Measurements from ENCODE around the gene NBPF1.
"Not testable (repeated sequence)": the region's sequence is repeated elsewhere in the genome, so short reads cannot be mapped to it uniquely, and the experiment has no call there.

NBPF1 gene

DNA sequence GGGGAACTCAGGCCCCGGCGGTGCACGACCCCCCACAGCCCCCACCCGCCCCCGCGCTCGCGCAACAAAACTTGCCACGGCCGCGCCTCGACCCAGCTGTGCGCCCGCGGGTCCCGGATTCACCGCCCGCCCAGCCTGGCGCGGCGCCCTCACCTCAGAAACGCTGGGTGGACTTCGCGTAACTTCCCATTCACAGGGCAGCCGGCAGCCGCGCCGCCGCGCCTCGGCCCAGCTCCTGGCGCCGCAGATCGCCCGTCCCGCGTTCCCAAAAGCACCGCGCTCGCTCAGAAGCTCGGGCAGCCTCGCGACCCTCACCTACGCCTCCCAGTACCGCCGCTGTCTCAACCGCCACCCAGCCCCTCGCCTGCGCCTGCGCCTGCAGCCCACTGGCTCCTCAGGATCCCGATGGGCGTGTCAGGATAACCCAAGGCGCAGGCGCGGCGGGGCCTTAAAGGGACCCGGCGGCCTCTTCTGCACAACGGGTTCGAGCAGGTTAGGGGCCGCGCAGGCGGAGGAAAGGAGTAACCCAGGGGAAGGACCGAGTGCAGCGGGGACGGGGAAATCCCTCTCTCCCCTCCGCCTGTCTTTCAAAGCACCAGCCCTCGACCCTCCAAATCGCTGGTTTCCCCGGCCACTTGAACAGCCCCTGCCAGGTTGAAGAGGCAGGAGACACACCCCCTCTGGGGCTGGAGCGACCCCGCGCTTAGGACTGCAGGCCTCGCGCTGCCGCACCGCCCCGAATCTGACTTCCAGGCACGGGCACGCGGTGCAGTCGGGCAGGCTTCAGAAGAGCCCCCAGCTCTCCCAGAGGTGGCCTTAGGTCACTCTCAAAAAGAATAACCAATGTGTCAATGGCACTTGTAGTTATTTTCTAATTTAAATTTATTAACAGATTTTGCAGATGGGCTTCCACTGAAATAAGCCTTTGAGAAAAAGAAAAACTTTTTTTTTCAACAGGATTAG, at the start of gene NBPF1:
TSS of gene NBPF1 (minus strand) at position 380 of the 963 bp plus-strand sequence.
- DNase-seq = peak; percentile 90

DNA sequence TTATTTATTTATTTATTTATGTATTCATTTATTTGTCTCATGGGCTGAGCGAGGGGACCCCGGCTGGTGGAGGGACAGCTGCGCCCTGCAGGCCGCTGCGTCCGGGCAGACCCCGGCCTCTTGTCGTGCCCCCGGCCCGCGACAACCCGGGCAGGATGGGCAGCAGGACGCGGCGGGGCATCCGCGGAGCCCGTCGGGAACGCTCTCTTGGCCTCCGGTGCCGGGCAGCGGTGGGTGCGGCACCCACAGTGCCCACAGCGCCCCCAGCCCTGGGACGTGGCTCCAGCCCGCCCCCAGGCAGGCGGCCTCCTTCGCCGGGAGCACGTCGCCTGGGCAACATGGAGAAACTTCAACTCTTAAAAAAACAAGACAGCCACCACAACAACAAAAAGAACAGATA, 44.9 kb upstream of the NBPF1 start:
- DNase-seq = not testable (repeated sequence)

DNA sequence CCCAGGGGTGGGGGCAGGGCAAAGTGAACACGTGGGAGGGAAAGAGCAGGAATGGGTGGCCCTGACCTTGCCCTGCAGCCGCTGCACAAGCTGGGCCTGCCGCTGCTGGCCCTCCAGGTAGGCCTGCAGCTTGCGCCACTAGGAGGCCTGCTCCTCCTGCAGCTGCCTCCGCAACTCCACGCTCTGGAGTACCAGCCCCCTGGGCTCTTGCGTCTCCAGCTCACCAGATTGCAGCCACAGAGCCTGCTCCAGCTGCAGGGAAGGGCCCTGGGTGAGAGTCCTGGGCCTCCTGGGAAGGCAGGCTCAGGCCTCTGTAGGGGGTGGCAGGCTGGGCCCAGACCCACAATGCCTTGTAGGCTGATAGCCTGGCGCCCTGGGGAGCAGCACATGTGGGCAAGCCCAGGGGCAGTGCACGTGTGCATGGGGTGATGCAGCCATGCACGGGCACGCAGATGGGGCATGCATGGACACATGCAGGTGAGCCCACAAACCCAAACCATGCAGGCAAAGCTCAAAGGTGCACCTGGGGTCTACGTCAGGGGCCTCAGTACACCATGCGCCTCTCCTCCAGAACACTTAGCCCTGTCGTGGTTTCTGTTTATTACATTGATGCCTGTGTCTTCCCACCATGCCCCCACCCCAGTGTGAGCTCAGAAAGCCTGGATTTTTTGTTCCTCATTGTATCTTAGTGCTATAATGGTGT, 43.8 kb upstream of the NBPF1 start:
- not testable (repeated sequence) for DNase-seq

DNA sequence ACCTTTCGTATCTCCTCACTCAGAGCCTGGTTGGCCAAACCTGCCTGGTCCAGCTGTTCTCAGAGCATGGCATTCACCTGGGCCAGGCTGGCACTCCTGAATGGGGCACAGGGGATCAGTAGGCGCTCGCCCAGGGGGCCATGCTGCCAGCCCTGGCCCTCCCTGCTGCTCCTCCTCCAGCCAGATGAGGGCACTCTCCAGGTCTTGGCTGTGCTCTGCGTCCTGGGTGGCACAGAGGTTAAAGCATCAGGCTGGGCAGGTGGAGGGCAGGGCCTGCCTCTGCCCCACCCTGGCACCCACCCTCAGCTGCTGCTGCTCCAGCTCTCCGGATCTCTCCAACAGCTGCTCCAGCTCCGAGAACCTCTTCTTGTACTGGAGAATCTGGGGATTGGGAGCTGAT, 43.2 kb upstream of the NBPF1 start:
- DNase-seq = not testable (repeated sequence)

DNA sequence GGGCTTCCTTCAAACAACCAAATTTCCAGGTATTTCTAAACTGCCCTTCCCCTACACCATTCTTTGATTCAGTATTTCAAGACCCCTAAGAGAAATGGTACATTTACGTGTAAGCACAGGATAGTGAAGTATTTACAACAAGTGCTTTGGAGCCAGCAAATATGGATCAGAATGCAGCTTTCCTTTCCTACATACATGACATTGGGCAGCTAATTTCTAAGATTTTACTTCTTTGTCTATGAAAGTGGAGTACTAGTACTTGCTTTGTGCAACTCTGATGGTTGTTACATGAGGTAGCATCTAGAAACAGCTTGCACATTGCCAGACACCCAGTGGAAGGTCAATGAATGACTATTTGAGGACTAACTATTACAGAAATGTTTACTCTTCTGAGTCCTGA, 38.2 kb upstream of the NBPF1 start:
- not testable (repeated sequence) for DNase-seq

DNA sequence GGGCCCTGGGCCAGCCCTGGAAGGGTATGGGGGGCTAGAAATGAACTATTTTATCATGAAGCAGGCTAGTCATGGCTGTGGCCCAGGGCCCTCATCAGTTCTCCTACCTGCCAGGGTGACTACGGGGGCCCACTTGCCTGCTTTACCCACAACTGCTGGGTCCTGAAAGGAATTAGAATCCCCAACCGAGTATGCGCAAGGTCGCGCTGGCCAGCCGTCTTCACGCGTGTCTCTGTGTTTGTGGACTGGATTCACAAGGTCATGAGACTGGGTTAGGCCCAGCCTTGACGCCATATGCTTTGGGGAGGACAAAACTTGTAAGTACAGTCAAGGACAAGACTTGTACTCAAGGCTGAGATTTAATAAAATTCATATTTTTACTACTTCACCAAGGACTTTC, 36.6 kb upstream of the NBPF1 start:
- DNase-seq = not testable (repeated sequence)

DNA sequence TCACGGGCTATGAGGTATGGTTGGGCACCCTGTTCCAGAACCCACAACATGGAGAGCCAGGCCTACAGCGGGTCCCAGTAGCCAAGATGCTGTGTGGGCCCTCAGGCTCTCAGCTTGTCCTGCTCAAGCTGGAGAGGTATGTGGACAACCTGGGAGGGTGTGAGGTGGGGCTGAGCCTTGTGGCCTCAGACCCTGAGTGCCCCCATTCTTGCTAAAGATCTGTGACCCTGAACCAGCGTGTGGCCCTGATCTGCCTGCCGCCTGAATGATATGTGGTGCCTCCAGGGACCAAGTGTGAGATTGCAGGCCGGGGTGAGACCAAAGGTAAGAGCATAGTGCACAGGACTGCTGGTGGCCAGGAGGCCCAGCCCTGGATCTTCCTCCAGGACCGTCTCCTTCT, 36.0 kb upstream of the NBPF1 start:
- DNase-seq = not testable (repeated sequence)

DNA sequence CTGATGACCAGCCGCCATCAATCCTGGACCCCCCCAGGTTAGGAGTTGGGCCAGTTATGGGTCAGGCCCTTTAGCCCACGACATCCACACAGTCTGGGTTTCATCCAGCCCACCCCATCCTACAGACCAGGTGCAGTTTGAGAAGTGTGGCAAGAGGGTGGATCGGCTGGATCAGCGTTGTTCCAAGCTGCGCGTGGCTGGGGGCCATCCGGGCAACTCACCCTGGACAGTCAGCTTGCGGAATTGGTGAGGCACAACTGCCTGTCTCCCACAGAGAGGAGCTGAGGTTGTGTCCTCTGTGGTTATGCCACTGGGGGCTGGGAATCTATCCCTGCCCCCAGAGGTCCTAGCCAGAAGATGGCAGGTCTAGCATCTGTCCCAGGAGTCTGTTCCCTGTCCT, 35.4 kb upstream of the NBPF1 start:
- DNase-seq = not testable (repeated sequence)

DNA sequence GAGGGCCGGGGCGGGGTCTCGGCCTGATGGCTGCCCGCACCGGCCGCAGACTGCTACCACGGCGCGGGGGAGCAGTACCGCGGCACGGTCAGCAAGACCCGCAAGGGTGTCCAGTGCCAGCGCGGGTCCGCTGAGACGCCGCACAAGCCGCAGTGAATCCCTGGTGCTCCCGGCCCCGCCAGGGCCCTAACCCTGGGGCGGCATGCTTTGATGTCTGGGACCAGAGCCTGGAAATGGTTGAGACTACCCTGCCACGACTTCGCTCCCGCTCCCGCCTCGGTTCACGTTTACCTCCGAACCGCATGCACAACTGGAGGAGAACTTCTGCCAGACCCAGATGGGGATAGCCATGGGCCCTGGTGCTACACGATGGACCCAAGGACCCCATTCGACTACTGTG, 34.9 kb upstream of the NBPF1 start:
- DNase-seq = not testable (repeated sequence)

DNA sequence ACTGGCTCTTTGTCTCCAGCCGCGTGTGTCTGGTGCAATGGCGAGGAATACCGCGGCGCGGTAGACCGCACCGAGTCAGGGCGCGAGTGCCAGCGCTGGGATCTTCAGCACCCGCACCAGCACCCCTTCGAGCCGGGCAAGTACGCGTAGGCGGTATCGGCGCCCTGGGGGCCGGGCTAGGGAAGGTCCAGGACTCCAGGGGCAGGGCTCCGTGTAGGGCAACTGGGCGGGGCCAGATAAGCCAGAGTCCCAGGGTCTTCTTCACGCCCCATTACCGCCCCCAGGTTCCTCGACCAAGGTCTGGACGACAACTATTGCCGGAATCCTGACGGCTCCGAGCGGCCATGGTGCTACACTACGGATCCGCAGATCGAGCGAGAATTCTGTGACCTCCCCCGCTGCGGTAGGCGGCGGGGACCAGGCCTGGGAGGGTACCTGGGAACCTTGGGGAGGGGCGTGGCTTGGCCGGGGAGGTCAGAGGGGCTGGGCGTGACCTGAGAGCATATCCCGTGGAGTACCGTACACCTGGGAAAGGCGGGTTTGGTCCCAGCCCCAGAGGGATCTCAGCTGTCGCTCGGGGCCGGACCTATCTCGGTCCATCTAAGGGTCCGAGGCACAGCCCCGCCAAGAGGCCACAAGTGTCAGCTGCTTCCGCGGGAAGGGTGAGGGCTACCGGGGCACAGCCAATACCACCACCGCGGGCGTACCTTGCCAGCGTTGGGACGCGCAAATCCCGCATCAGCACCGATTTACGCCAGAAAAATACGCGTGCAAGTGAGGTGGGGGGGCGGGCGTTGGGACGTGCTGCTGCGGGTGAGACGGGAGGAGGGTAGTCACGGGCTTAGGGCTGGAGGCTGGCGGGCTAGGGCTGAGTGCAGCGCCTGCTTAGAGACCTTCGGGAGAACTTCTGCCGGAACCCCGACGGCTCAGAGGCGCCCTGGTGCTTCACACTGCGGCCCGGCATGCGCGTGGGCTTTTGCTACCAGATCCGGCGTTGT, 34.1 kb upstream of the NBPF1 start:
- not testable (repeated sequence) for DNase-seq

DNA sequence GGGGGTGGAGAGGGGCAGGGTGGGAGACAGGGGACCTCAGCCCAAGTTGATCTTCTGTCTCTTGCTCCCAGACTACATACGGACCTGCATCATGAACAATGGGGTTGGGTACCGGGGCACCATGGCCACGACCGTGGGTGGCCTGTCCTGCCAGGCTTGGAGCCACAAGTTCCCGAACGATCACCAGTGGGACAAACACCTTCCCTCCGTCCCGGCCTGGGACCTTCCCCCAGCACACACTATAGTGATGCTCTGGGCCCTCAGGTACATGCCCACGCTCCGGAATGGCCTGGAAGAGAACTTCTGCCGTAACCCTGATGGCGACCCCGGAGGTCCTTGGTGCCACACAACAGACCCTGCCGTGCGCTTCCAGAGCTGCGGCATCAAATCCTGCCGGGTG, 33.4 kb upstream of the NBPF1 start:
- not testable (repeated sequence) for DNase-seq

DNA sequence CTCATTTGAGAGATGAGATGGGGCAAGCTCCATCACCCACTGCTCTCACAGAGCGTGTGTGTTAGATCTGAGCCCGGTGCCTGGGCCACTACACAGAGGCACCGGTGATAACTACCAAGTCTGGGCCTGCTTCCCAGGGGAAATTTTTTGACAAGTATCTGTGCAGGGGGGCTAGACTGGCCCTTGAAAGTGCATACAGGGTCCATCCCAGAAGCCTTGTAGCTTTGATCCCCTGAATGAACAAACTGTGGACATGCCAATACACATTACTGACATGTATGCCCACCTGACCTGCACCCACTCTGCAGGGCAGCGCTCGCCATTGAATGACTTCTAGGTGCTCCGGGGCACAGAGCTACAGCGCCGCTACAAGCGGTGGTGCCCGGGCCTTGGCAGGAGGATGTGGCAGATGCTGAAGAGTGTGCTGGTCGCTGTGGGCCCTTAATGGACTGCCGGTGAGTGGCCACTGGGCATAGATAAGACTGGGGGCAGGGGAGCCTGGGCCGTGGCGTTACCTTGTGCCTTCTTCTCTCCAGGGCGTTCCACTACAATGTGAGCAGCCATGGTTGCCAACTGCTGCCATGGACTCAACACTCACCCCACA, 32.8 kb upstream of the NBPF1 start:
- not testable (repeated sequence) for DNase-seq

DNA sequence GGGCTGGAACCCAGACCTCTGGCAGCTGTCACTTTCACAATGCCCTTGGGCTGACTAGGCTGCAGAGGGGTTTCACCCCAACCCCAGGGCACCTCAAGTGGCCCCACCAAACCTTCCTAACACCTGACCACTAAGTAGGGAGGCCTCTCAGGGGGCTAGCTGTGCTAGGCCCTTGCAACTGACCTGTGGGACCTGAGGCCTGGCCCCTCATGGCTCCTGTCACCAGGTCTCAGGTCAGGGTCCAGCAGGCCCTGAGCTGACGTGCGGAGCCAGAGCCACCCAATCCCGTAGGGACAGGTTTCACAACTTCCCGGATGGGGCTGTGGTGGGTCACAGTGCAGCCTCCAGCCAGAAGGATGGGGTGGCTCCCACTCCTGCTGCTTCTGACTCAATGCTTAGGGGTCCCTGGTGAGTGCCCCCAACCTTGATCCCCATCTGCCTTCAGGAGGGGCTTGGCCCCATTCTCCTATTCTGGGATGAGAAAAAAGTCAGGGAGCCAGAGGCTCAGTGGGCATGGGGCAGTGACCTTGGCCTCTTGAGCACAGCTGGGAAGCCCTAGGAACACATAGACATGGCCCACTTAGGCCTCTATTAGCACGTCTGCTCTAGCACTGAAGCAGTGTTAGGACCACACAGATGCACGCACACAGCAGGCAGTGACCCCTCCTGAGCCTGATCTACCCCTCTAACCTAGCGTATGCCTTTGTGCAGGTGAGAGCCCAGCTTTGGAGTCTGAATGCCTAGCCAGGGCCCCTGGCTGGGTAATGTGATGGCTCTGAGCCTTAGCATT, 32.1 kb upstream of the NBPF1 start:
- DNase-seq = peak; percentile 16

DNA sequence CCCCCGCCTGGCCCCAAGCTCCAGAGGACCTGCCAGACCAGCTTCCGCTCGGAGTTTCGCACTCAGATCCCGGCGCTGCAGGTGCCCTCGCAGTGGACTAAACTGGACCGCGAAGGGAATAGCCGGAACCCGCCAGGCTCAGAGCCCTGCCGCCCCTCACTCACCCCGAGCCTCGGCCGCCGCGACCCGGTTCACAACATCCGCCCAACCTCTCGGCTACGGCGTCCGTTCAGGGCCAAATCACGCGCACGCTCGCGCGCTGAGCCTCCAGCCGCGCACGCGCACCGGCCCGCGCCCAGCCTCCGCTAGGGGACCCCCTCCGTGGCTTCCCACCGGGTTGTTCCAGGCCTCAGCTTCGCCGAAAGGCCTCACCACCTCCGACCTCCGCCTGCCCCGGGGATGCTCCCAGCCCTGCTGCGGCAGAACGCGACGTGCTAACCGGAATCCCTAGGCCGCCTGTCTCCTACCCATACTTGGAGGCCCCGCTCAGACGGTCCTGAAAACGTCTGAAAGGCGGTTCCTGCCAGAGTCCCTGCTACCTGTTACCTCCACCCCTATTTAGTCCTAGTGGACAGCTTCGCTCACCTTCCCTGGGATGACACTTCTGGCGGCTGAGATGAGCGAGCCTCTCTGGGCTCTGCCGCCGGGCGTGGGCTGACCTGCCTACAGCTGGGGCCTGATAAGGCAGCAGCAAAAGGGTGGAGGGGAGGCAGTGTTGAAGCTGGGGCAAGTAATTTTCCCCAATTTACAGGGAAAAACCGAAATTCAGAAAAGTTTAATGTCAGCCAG, 31.3 kb upstream of the NBPF1 start:
- peak; percentile 90 for DNase-seq

DNA sequence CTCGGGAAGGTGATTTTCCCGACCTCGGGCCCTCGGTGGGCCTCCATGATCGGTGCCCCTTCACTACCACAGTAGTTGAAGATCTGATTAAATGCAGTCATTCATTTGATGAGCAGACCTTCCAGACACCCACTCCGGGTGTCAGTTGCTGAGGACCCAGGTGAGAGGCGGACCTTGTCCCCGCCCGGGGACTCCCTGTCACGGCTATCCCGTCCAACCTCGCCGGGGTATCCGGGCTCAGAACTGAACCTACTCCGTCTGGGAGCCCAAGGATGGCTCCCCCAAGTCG, 30.8 kb upstream of the NBPF1 start:
- no peak for DNase-seq

DNA sequence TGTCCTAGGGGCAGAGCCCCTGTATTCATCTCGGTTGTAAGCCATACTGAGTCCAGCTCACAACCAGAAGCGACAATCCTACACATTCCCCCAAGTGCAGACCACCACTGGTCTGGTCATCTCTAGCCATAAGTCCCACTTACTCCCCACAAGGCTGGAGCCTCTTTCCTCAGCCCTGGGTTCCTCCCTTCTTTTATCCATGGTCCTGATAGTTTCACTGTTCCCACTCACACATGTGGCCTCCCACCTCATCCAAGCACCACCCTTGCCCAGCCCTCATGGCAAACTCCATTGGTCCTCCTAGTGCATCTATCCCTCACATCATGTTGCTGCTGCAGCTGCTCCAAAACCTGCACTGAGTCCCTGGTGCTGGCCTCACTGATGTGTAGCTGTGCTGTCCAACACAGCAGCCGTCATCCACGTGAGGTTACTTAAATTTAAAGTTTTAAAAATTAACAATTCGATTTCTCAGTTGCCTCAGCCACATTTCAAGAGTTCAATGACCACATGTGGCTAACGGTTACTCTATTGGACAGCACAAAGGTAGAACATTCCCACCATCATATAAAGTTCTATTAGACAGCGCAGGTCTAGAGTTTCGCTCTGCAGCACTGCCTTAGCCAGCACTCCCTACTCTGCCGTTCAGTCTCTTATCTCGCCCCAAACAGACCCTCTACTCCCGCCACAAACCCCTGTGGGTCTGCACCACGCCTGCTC, 30.3 kb upstream of the NBPF1 start:
- peak; percentile 88 for DNase-seq

DNA sequence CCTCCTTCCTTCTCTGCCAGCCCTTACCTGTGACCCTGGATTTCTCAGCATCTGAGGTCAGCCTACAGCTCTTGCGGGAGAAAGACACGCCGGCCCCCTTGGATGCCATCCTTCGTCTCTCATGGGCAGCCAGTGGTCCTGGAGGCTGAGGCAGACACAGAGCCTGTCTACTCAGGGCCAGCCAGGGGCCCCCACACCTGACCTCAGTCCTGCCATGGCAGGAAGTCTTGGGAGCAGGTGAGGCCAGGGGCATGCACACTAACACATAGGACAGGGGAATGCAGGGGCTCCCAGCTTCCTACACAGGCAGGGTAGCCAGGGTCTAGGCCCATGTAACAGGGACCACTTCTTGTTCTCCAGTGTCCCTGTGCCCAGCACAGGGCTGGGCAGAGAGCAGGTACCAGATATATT, 29.6 kb upstream of the NBPF1 start:
- DNase-seq = not testable (repeated sequence)

DNA sequence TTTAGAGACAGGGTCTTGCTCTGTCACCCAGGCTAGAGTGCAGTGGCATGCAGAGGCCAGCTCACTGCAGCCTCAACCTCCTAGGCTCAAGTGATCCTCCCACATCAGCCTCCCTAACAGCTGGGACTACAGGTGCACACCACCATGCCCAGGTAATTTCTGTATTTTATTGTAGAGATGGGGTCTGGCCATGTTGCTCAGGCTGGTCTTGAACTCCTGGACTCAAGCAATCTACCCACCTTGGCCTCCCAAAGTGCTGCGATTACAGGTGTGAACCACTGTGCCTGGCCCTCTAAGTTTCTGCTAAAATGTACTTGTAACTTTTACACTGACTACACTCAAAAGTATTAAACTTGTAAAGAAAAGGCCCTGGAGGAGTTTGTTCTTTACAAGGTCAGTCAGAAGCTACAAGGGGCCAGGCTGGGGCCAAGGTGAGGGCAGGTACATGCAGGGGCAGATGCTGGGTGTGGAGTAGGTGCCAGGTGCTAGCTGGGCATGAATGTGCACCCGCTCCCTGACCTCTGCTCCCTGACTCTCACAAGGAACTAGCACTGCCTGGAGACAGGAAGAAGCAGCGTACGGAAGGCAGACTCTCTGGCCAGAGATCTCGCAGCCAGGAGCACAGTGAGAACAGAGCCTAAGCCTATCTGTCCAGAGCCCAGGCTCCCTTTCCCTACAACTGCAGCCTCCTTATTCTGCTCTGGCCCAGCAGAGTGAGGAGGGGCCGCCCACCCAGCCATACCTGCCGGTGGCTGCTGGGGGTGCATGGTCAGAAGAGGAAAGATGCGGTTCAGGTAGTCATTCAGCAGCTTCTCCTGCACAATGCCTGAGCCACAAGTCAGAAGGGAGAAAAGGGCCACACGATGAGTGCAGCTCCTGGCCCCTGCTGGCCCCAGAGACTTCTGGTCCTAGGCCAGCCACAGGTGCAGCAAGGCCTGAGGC, 28.9 kb upstream of the NBPF1 start:
- not testable (repeated sequence) for DNase-seq
